Esophagus (tissue), 2 donors: ENCODE measurements around the gene CALN1. TPM values are rescaled to one million over a fixed set of nuclear protein-coding genes. Genes with fewer than 3 reads are reported as not detected.

Source experiments
- H3K27ac ChIP-seq, 2 donors: one replicate each; pipeline ENCODE4 v1.5.1; 2013; ENCODE audit warnings: low read depth in 2 of 2, mild to moderate bottlenecking in 2 of 2, inconsistent platforms in 1 of 2, low read length in 1 of 2, moderate library complexity in 1 of 2
- H3K27me3 ChIP-seq, 2 donors: one replicate each; pipeline ENCODE4 v1.6.1; 2013; ENCODE audit warnings: low read length in 2 of 2, control low read depth in 1 of 2, mild to moderate bottlenecking in 1 of 2; ENCODE audit not compliant: insufficient read depth in 2 of 2, control insufficient read depth in 1 of 2
- H3K36me3 ChIP-seq, 2 donors: one replicate each; pipeline ENCODE4 v1.6.1; 2013; ENCODE audit warnings: low read length in 1 of 2; ENCODE audit not compliant: control insufficient read depth in 2 of 2, insufficient read depth in 2 of 2
- H3K4me1 ChIP-seq, 2 donors: one replicate each; pipeline ENCODE4 v1.6.1; 2013; ENCODE audit warnings: low read length in 1 of 2; ENCODE audit not compliant: control insufficient read depth in 2 of 2, insufficient read depth in 2 of 2
- H3K4me3 ChIP-seq, 2 donors: one replicate each; pipeline ENCODE4 v1.5.1; 2013; ENCODE audit warnings: low read length in 2 of 2, mild to moderate bottlenecking in 2 of 2, low read depth in 1 of 2, moderate library complexity in 1 of 2
- H3K9me3 ChIP-seq, 2 donors: one replicate each; pipeline ENCODE4 v1.6.1; 2013; ENCODE audit warnings: mild to moderate bottlenecking in 2 of 2, low read depth in 1 of 2, low read length in 1 of 2, moderate library complexity in 1 of 2; ENCODE audit not compliant: control insufficient read depth in 2 of 2, insufficient read depth in 1 of 2
- WGBS, 2 donors: extraction: QIAGEN DNeasy Blood & Tissue Kit; methylation state at CpG; one replicate each; pipeline ENCODE4 v1.1.7; 2013; 5-methylcytosine and 5-hydroxymethylcytosine counted together
- polyA plus RNA-seq, 2 donors: library from polyadenylated mRNA; stranded (reverse); fragments of 200-250 nt; gene quantifications; one replicate each; pipeline ENCODE4 v1.2.3, GENCODE V29; 2013
- donor health status: healthy with polysubstance abuse.
- donor health status: Bipolar disorder and iron deficiency.

Gene CALN1
- polyA plus RNA-seq, 2 donors, result 0.01 to 0.12 TPM

GRCh38 chr7:72159911-72160310 lies 252.2 kb downstream of the CALN1 start:
- H3K9me3 ChIP-seq, result peaks cover 0 to 2% of the 10 kb centered on the region in 2 donors
- no peak overlapping the region for H3K4me3 ChIP-seq
- H3K36me3 ChIP-seq, result no peaks in the 10 kb centered on the region
- H3K27me3 ChIP-seq, result no peaks in the 10 kb centered on the region
- WGBS, 2 donors, result 26 to 28% methylated on average over 4 of the region's 4 CpGs
- no peaks in the 10 kb centered on the region for H3K4me1 ChIP-seq
- no peak overlapping the region for H3K27ac ChIP-seq

GRCh38 chr7:72156671-72157070 lies 255.5 kb downstream of the CALN1 start:
- Histone ChIP-seq H3K27ac (no peak overlapping the region), H3K4me1 (no peaks in the 10 kb centered on the region), H3K4me3 (no peak overlapping the region), H3K9me3 (no peaks in the 10 kb centered on the region), H3K27me3 (no peaks in the 10 kb centered on the region), H3K36me3 (no peaks in the 10 kb centered on the region)
- WGBS, 2 donors, result 82 to 88% methylated on average over 3 of the region's 3 CpGs

- 50 to 61% methylated on average over 5 of the region's 5 CpGs for WGBS, 2 donors
- H3K27ac ChIP-seq, result no peak overlapping the region
- no peaks in the 10 kb centered on the region for H3K27me3 ChIP-seq
- H3K36me3 ChIP-seq, result no peaks in the 10 kb centered on the region
- H3K9me3 ChIP-seq, result no peaks in the 10 kb centered on the region
- no peaks in the 10 kb centered on the region for H3K4me1 ChIP-seq
- H3K4me3 ChIP-seq, result no peak overlapping the region
These were observed 259.0 kb downstream of the CALN1 start for GRCh38 chr7:72153132-72153512.

- H3K4me3 ChIP-seq, result no peak overlapping the region
- no peaks in the 10 kb centered on the region for H3K9me3 ChIP-seq
- no peaks in the 10 kb centered on the region for H3K27me3 ChIP-seq
- H3K36me3 ChIP-seq, result no peaks in the 10 kb centered on the region
- 51 to 54% methylated on average over 7 of the region's 7 CpGs for WGBS, 2 donors
- H3K4me1 ChIP-seq, result no peaks in the 10 kb centered on the region
- no peak overlapping the region for H3K27ac ChIP-seq
These were observed 259.7 kb downstream of the CALN1 start for GRCh38 chr7:72152161-72153131.

- Histone ChIP-seq H3K9me3 (peaks cover 0 to 2% of the 10 kb centered on the region in 2 donors), H3K4me3 (no peak overlapping the region), H3K27me3 (no peaks in the 10 kb centered on the region), H3K36me3 (no peaks in the 10 kb centered on the region), H3K4me1 (no peaks in the 10 kb centered on the region), H3K27ac (no peak overlapping the region)
- 81 to 87% methylated on average over 2 of the region's 2 CpGs for WGBS, 2 donors
These were observed 271.6 kb downstream of the CALN1 start for GRCh38 chr7:72140566-72140965.

- Histone ChIP-seq H3K9me3 (no peaks in the 10 kb centered on the region), H3K27me3 (no peaks in the 10 kb centered on the region), H3K36me3 (no peaks in the 10 kb centered on the region), H3K4me3 (no peak overlapping the region), H3K27ac (no peak overlapping the region), H3K4me1 (no peaks in the 10 kb centered on the region)
- 60 to 63% methylated on average over 1 of the region's 1 CpG for WGBS, 2 donors
These were observed 285.0 kb downstream of the CALN1 start for GRCh38 chr7:72127136-72127535.

GRCh38 chr7:72123913-72124312 lies 288.2 kb downstream of the CALN1 start:
- WGBS, 2 donors, result 49% methylated on average over 5 of the region's 5 CpGs
- Histone ChIP-seq H3K36me3 (no peaks in the 10 kb centered on the region), H3K27me3 (no peaks in the 10 kb centered on the region), H3K9me3 (no peaks in the 10 kb centered on the region), H3K27ac (no peak overlapping the region), H3K4me1 (no peaks in the 10 kb centered on the region), H3K4me3 (no peak overlapping the region)

- WGBS, 2 donors, result 42 to 44% methylated on average over 3 of the region's 3 CpGs
- no peaks in the 10 kb centered on the region for H3K27me3 ChIP-seq
- no peak overlapping the region for H3K4me3 ChIP-seq
- H3K4me1 ChIP-seq, result no peaks in the 10 kb centered on the region
- H3K36me3 ChIP-seq, result no peaks in the 10 kb centered on the region
- H3K27ac ChIP-seq, result no peak overlapping the region
- H3K9me3 ChIP-seq, result no peaks in the 10 kb centered on the region
These were observed 293.8 kb downstream of the CALN1 start for GRCh38 chr7:72118366-72118765.

GRCh38 chr7:72114129-72114528 lies 298.0 kb downstream of the CALN1 start:
- Histone ChIP-seq H3K4me1 (no peaks in the 10 kb centered on the region), H3K9me3 (peaks cover 0 to 4% of the 10 kb centered on the region in 2 donors), H3K36me3 (no peaks in the 10 kb centered on the region), H3K27me3 (no peaks in the 10 kb centered on the region), H3K4me3 (no peak overlapping the region), H3K27ac (no peak overlapping the region)
- 71 to 80% methylated on average over 2 of the region's 2 CpGs for WGBS, 2 donors

GRCh38 chr7:72112992-72113391 lies 299.1 kb downstream of the CALN1 start:
- Histone ChIP-seq H3K36me3 (no peaks in the 10 kb centered on the region), H3K9me3 (peaks cover under 1 to 4% of the 10 kb centered on the region in 2 donors), H3K4me3 (no peak overlapping the region), H3K4me1 (no peaks in the 10 kb centered on the region), H3K27me3 (no peaks in the 10 kb centered on the region), H3K27ac (no peak overlapping the region)
- 47 to 71% methylated on average over 5 of the region's 5 CpGs for WGBS, 2 donors
